GM12878 (cell line): ENCODE results near the gene MAD2L1. TPM values are rescaled to one million over a fixed set of nuclear protein-coding genes. Genes with fewer than 3 reads are reported as not detected.
"Not testable (repeated sequence)": the region's sequence is repeated elsewhere in the genome, so short reads cannot be mapped to it uniquely, and the experiment has no call there.

Experiments
- ATAC-seq: fragments of 200-7000 bp; cut with Tn5 transposase; 3 replicates; pipeline ENCODE4 v1.9.1; 2020; ENCODE audit warnings: mild to moderate bottlenecking, moderate library complexity
- BruUV-seq: library from RNA; stranded (reverse); fragments of 400-500 nt; replicated peaks from 2 replicates; lab custom pipeline; 2021; lab: Mats Ljungman, UMichigan
- CTCF ChIA-PET: fragments of 300-600 bp; sonication (Branson Sonifier 250); formaldehyde crosslinking; extraction: SDS; loops from one replicate; lab custom pipeline; 2021; ENCODE audit warnings: inconsistent platforms; lab: Yijun Ruan, JAX
- POLR2A ChIA-PET: fragments of 350-600 bp; formaldehyde crosslinking; extraction: SDS; loops from one replicate; lab custom pipeline; 2021; ENCODE audit warnings: inconsistent platforms; lab: Charles Lee
- RAD21 ChIA-PET: fragments of 300-600 bp; sonication (Branson Sonifier 250); formaldehyde crosslinking; loops from one replicate; lab custom pipeline; 2023; ENCODE audit warnings: antibody characterized with exemption; ENCODE audit not compliant: unreplicated experiment; lab: Charles Lee
- SMC1A ChIA-PET: fragments of 300-600 bp; sonication (Branson Sonifier 250); formaldehyde crosslinking; loops from one replicate; lab custom pipeline; 2023; ENCODE audit not compliant: unreplicated experiment, uncharacterized antibody; lab: Charles Lee
- DNase-seq: peaks from one replicate; pipeline ENCODE4 v3.0.0-alpha.2; 2011; ENCODE audit warnings: low read depth, low spot score
- FAIRE-seq: peaks from 3 replicates; lab custom pipeline; 2011; peaks lifted over from hg19 to GRCh38; lab: Jason Lieb, UNC
- H2AFZ ChIP-seq: 2 replicates; pipeline ENCODE4 v1.6.0; 2011; ENCODE audit warnings: low read depth, low read length, control low read depth; ENCODE audit not compliant: control insufficient read depth
- H3K27ac ChIP-seq: 2 replicates; pipeline ENCODE4 v1.5.1; 2011; ENCODE audit warnings: control low read depth; ENCODE audit not compliant: control insufficient read depth, insufficient read depth
- H3K27me3 ChIP-seq, 2 experiments: replicated peaks in 1 of 2; 2 replicates each; pipeline versions ENCODE4 v1.6.0 to v1.6.1; 2011; ENCODE audit warnings: low read length in 1 of 2; ENCODE audit not compliant: control insufficient read depth in 2 of 2, insufficient read depth in 2 of 2
- H3K36me3 ChIP-seq, 2 experiments: 2 replicates each; pipeline ENCODE4 v1.5.1; 2011; ENCODE audit warnings: low read length in 1 of 2; ENCODE audit not compliant: control insufficient read depth in 2 of 2, insufficient read depth in 2 of 2
- H3K4me1 ChIP-seq: 2 replicates; pipeline ENCODE4 v1.6.1; 2011; ENCODE audit warnings: mild to moderate bottlenecking, low read length, moderate library complexity, mixed read lengths; ENCODE audit not compliant: control insufficient read depth, insufficient read depth
- H3K4me2 ChIP-seq: 2 replicates; pipeline ENCODE4 v1.6.0; 2011; ENCODE audit warnings: control low read depth; ENCODE audit not compliant: control insufficient read depth, insufficient read depth
- H3K4me3 ChIP-seq: fragments of 200-600 bp; sonication (generic); 2 replicates; pipeline ENCODE4 v1.5.1; 2016
- H3K79me2 ChIP-seq: 2 replicates; pipeline ENCODE4 v1.6.0; 2011; ENCODE audit warnings: low read length; ENCODE audit not compliant: control insufficient read depth, insufficient read depth
- H3K9ac ChIP-seq: 2 replicates; pipeline ENCODE4 v1.8.0; 2011; ENCODE audit warnings: low read length, control low read depth, mixed read lengths; ENCODE audit not compliant: control insufficient read depth, insufficient read depth
- H3K9me3 ChIP-seq: replicated peaks from 3 replicates; pipeline ENCODE4 v1.5.1; 2011; ENCODE audit warnings: mild to moderate bottlenecking, low read length; ENCODE audit not compliant: control insufficient read depth, insufficient read depth
- H4K20me1 ChIP-seq: 2 replicates; pipeline ENCODE4 v1.6.0; 2011; ENCODE audit not compliant: control insufficient read depth, insufficient read depth
- MLLT1 ChIP-seq: fragments of 450-650 bp; IDR thresholded peaks from 2 replicates; pipeline ENCODE4 v1.6.1; 2016; ENCODE audit warnings: mild to moderate bottlenecking
- RFX5 ChIP-seq: IDR thresholded peaks from 2 replicates; pipeline ENCODE4 v1.6.1; 2011; ENCODE audit warnings: low read depth, low read length, improper control_type of control experiment
- WGBS: methylation state at CpG from one replicate; pipeline ENCODE4 v1.1.6; 2016; ENCODE audit warnings: low lambda C conversion rate; ENCODE audit not compliant: insufficient replicate concordance, insufficient coverage; ENCODE audit errors: missing lambda C conversion rate; 5-methylcytosine and 5-hydroxymethylcytosine counted together
- in situ Hi-C: fragments of 300-500 bp; cut with MboI; formaldehyde crosslinking; loops from 9 replicates; pipeline ENCODE4 v1.14.3; 2018; ENCODE audit warnings: mixed read lengths
- intact Hi-C: fragments of 100-400 bp; cut with micrococcal nuclease; formaldehyde crosslinking; loops from one replicate; pipeline ENCODE4 v1.14.2; 2022; ENCODE audit not compliant: unreplicated experiment
- polyA plus RNA-seq, 11 experiments: library from polyadenylated mRNA; depleted of rRNA in 4 of 11; unstranded in 6 of 11; stranded (reverse) in 5 of 11; fragments of >200 nt; fragmentation: Nextera tagmentation in 4 of 11; fragmentation: Illumina TruSeq in 1 of 11; extraction: Ambion mirVana in 4 of 11; extraction: Trizol in 1 of 11; gene quantifications; 1 replicate in 1 of 11; 2 replicates in 10 of 11; pipeline versions ENCODE4 v1.2.1 to v1.2.3, GENCODE V29; 2011 to 2016; ENCODE audit warnings: inconsistent platforms in 2 of 11, missing spikeins in 2 of 11, low read depth in 1 of 11
- total RNA-seq, 4 experiments: library from RNA; depleted of rRNA in 3 of 4; stranded (reverse); fragments of >200 nt in 3 of 4; fragmentation: Illumina TruSeq in 1 of 4; extraction: Trizol in 1 of 4; gene quantifications; 2 replicates each; pipeline versions ENCODE4 v1.2.1 to v1.2.3, GENCODE V29; 2013 to 2021

Gene MAD2L1
- total and polyA plus RNA-seq, 10 of the 15 experiments (the other 5 are each of a cell fraction or from before 2014, with no cell fraction given), result 58.1 to 407 (median 110) TPM

GRCh38 chr4:120063711-120064110, 2.9 kb downstream of the MAD2L1 start:
- RAD21 ChIA-PET, DNase-seq, H3K36me3 ChIP-seq, H2AFZ ChIP-seq, H3K9me3 ChIP-seq, FAIRE-seq, intact Hi-C loops, in situ Hi-C loops, H3K27me3 ChIP-seq, H4K20me1 ChIP-seq, H3K4me1 ChIP-seq, BruUV-seq, ATAC-seq: not testable (repeated sequence)
- Histone ChIP-seq H3K4me2 (peak overlapping the region; percentile 76), H3K79me2 (peaks cover 75% of the 10 kb centered on the region), H3K27ac (peak overlapping the region; percentile 36), H3K9ac (peak overlapping the region; percentile 9; the same call in 1 of the 2 replicates), H3K4me3 (peak overlapping the region; percentile 57; the same call in 1 of the 2 replicates)
- over 99% methylated on average over 9 of the region's 9 CpGs for WGBS
- 0 out of 2 replicates have a peak, but pooled peaks have one; percentile 61 for TF ChIP-seq MLLT1
- POLR2A ChIA-PET, result interaction anchor here (1.5 kb wide), 1 partner anchor 10 kb away, joined by 5 read pairs; no protein-coding TSS in a partner anchor
- CTCF ChIA-PET, result interaction anchor here (3.6 kb wide), 1 partner anchor 13 kb away, joined by 22 read pairs; no protein-coding TSS in a partner anchor
- SMC1A ChIA-PET, result interaction anchor here (0.9 kb wide), 1 partner anchor 9 kb away, joined by 3 read pairs; no protein-coding TSS in a partner anchor

- no peaks in the 10 kb centered on the region for H3K9me3 ChIP-seq
- ChIA-PET CTCF (interaction anchor here (0.6 to 3.6 kb wide), 2 partner anchors 12 to 14 kb away, joined by 3 to 22 read pairs; no protein-coding TSS in a partner anchor), POLR2A (interaction anchor here (1.2 to 1.5 kb wide), 2 partner anchors 9 to 18 kb away, joined by 4 to 5 read pairs; no protein-coding TSS in a partner anchor), SMC1A (interaction anchor here (0.7 to 1.6 kb wide), 5 partner anchors 8 to 504 kb away, joined by 3 to 8 read pairs (median 4); no protein-coding TSS in a partner anchor), RAD21 (interaction anchor here (0.9 to 1.6 kb wide), 2 partner anchors 9 to 265 kb away, joined by 3 to 8 read pairs; no protein-coding TSS in a partner anchor)
- peaks cover 66% of the 10 kb centered on the region for H3K79me2 ChIP-seq
- peak overlapping the region; percentile 17 for H3K4me2 ChIP-seq
- H3K27ac ChIP-seq, result 0 out of 2 replicates have a peak overlapping the region, but pooled peaks have one; percentile 4
- H3K36me3 ChIP-seq, result peaks cover 0 to 12% of the 10 kb centered on the region in 2 experiments; a peak in 1 of 4 replicates
- FAIRE-seq, result no peak
- BruUV-seq, result no TSS peak
- no peaks in the 10 kb centered on the region for H4K20me1 ChIP-seq
- DNase-seq, result no peak
- no peak for ATAC-seq
- peaks cover 5% of the 10 kb centered on the region; the same call in 1 of the 2 replicates for H3K4me1 ChIP-seq
- no peak overlapping the region for H3K9ac ChIP-seq
- TF ChIP-seq MLLT1 (peak; percentile 92), RFX5 (no peak)
- H3K27me3 ChIP-seq, result no peaks in the 10 kb centered on the region
- WGBS, result 83% methylated on average over 5 of the region's 5 CpGs
- peak overlapping the region; percentile 30 for H2AFZ ChIP-seq
- intact Hi-C loops (no loop called here), in situ Hi-C loops (no loop called here)
- H3K4me3 ChIP-seq, result peak overlapping the region; percentile 38; the same call in 1 of the 2 replicates
Measured at GRCh38 chr4:120062663-120063195, 3.9 kb downstream of the MAD2L1 start.
